Measurements from ENCODE around the gene SNRNP40.

DNA sequence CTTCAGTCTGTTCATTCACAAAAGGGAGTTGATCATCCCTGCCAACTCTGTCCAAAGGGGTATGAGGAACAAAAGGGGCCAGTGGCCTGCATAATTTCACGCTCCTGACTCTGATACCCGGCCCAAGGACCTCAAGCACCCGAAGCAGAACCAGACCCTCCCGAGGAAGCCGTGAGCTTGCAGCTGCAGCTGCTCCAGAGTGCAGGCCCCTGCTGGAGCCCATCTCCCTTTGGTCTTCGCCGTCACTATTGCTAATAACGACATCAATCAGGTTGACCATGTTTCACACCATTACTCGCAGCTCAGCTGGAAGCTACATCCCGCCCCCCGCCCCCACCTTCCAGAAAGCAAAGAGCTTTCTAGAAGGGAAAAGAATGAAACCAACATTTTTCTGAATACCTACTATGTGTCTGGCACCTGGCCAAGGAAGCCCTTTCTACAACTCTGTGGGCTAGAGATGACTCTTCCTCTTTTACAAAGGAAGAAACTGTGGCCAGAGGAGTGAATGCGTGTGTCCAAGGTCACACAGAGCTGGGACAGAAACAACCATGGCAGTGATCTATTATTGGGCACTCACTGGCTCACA lies 62.4 kb downstream of the SNRNP40 start:
- TF ChIP-seq POLR2AphosphoS5 (IDR thresholded peaks at IDR 0.05; ENCODE audit: low read depth, low read length) (no peak), POLR2A (IDR thresholded peaks at IDR 0.05; ENCODE audit: low read depth, low read length) (no peak), TAF1 (IDR thresholded peaks at IDR 0.05; ENCODE audit: low read depth, low read length) (no peak), PAX5 (IDR thresholded peaks at IDR 0.05; ENCODE audit: insufficient read depth, low read length, severe bottlenecking) (no peak), POU2F2 (IDR thresholded peaks at IDR 0.05; ENCODE audit: low read depth, low read length) (no peak)
